IMR-90 (cell line): ENCODE data around the gene NCF2.

ENCODE experiments used
- BHLHE40 ChIP-seq: fragments of 150-350 bp; IDR thresholded peaks from 2 replicates; pipeline ENCODE4 v1.6.1; 2016; ENCODE audit warnings: mild to moderate bottlenecking, low read depth, low read length
- CEBPB ChIP-seq: IDR thresholded peaks from 2 replicates; pipeline ENCODE4 v1.6.1; 2012; ENCODE audit warnings: low read depth, low read length, improper control_type of control experiment
- POLR2A ChIP-seq: IDR thresholded peaks from 2 replicates; pipeline ENCODE4 v1.6.1; 2012; ENCODE audit warnings: mild to moderate bottlenecking, low read depth, low read length
- RAD21 ChIP-seq: IDR thresholded peaks from 2 replicates; pipeline ENCODE4 v1.6.1; 2012; ENCODE audit warnings: low read length, improper control_type of control experiment
- TF ChIP-seq, protein P1 (sequence below): conservative IDR thresholded peaks from 2 replicates; pipeline ENCODE4 v1.5.1; 2012; ENCODE audit warnings: mild to moderate bottlenecking, low read depth, low read length, improper control_type of control experiment

DNA sequence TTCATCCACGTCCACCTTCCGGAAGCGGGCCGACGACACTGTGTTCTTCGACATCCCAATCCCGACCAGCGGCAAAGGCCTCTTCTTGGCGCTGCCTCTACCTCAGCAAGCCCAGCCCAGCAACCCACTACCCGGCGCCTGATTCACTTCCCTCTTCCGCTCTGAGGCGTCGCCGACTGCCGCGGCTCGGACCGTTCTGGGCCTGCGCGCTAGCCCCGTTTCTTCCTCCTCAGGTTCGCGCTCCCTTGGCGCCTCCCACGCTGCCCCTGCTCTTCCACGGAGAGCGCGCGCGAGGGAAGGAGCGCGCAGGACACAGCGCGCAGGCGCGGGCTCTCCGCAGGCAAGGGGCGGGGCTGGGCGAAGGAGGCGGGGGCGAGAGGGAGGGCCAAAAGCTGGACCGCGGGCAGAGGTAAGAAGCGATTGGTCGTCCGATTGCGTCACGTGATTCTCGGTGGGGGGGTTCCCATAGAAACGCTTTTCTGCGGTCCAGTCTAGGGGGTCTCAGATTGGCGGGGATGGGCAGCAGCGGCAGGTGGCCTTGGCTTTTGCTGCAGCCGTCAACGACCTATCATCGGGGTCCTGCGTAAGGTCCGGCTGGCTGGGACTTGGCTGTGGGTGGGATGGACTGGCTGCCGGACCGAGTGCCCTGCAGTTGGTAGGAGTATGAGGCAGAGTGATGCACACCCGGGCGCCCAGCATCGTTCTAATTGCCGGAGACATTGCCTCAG is 45.5 kb upstream of the NCF2 start, which contains the start of gene ARPC5:
- 0 out of 2 replicates have a peak, but pooled peaks have one; percentile 2 for TF ChIP-seq RAD21
- TF ChIP-seq, protein P1, sequence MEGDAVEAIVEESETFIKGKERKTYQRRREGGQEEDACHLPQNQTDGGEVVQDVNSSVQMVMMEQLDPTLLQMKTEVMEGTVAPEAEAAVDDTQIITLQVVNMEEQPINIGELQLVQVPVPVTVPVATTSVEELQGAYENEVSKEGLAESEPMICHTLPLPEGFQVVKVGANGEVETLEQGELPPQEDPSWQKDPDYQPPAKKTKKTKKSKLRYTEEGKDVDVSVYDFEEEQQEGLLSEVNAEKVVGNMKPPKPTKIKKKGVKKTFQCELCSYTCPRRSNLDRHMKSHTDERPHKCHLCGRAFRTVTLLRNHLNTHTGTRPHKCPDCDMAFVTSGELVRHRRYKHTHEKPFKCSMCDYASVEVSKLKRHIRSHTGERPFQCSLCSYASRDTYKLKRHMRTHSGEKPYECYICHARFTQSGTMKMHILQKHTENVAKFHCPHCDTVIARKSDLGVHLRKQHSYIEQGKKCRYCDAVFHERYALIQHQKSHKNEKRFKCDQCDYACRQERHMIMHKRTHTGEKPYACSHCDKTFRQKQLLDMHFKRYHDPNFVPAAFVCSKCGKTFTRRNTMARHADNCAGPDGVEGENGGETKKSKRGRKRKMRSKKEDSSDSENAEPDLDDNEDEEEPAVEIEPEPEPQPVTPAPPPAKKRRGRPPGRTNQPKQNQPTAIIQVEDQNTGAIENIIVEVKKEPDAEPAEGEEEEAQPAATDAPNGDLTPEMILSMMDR, result no peak
- TF ChIP-seq BHLHE40, result 0 out of 2 replicates have a peak, but pooled peaks have one; percentile 47
- peak; percentile 88 for TF ChIP-seq POLR2A
- TF ChIP-seq CEBPB, result peak; percentile 77
